HepG2 (cell line): ENCODE results near the gene MON1A. TPM values are rescaled to one million over a fixed set of nuclear protein-coding genes. Genes with fewer than 3 reads are reported as not detected.

Experiments
- ARID5B ChIP-seq: IDR thresholded peaks from 2 replicates; pipeline ENCODE4 v1.4.0; 2020; ENCODE audit warnings: mild to moderate bottlenecking, missing genetic modification reagents
- ATF7 ChIP-seq, 2 experiments: fragments of 450-650 bp in 1 of 2; sonication (generic) in 1 of 2; formaldehyde crosslinking in 1 of 2; IDR thresholded peaks; 2 replicates each; pipeline versions ENCODE4 v1.4.0 to v1.6.1; 2016 to 2020; ENCODE audit warnings: antibody characterized with exemption in 1 of 2, mild to moderate bottlenecking in 1 of 2, missing genetic modification reagents in 1 of 2
- CENPX ChIP-seq: sonication (generic); formaldehyde crosslinking; IDR thresholded peaks from 2 replicates; pipeline ENCODE4 v1.9.0; 2021; ENCODE audit warnings: mild to moderate bottlenecking, missing genetic modification reagents, moderate library complexity
- GATAD1 ChIP-seq: IDR thresholded peaks from 2 replicates; pipeline ENCODE4 v1.6.1; 2016; ENCODE audit warnings: missing genetic modification reagents, missing compliant biosample characterization
- MTA3 ChIP-seq: sonication (generic); formaldehyde crosslinking; IDR thresholded peaks from 2 replicates; pipeline ENCODE4 v1.4.0; 2020; ENCODE audit warnings: missing genetic modification reagents
- MXD4 ChIP-seq: IDR thresholded peaks from 2 replicates; pipeline ENCODE4 v1.6.1; 2016; ENCODE audit warnings: mild to moderate bottlenecking, missing biosample characterization, missing genetic modification reagents
- MXI1 ChIP-seq: IDR thresholded peaks from 3 replicates; pipeline ENCODE4 v1.6.1; 2012; ENCODE audit warnings: low read depth, low read length, inconsistent platforms, borderline replicate concordance
- MYNN ChIP-seq: sonication (generic); formaldehyde crosslinking; IDR thresholded peaks from 2 replicates; pipeline ENCODE4 v1.4.0; 2020; ENCODE audit warnings: mild to moderate bottlenecking, low read depth, missing genetic modification reagents
- SALL1 ChIP-seq: sonication (generic); formaldehyde crosslinking; IDR thresholded peaks from 2 replicates; pipeline ENCODE4 v1.8.0; 2022; ENCODE audit warnings: mild to moderate bottlenecking, missing genetic modification reagents
- SKI ChIP-seq: fragments of 450-650 bp; IDR thresholded peaks from one replicate; pipeline ENCODE4 v1.6.1; 2018; ENCODE audit warnings: mild to moderate bottlenecking; ENCODE audit not compliant: partially characterized antibody
- SMARCE1 ChIP-seq: fragments of 450-650 bp; IDR thresholded peaks from 2 replicates; pipeline ENCODE4 v1.6.1; 2017; ENCODE audit warnings: borderline replicate concordance
- SP4 ChIP-seq: sonication (generic); formaldehyde crosslinking; IDR thresholded peaks from 2 replicates; pipeline ENCODE4 v1.8.1; 2023; ENCODE audit warnings: mild to moderate bottlenecking, missing genetic modification reagents
- ZBTB38 ChIP-seq: sonication (generic); formaldehyde crosslinking; IDR thresholded peaks from 2 replicates; pipeline ENCODE4 v1.5.1; 2020; ENCODE audit warnings: mild to moderate bottlenecking, missing genetic modification reagents
- ZNF205 ChIP-seq: IDR thresholded peaks from 2 replicates; pipeline ENCODE4 v1.6.1; 2018; ENCODE audit warnings: missing biosample characterization, missing genetic modification reagents
- ZNF350 ChIP-seq: sonication (generic); formaldehyde crosslinking; IDR thresholded peaks from 2 replicates; pipeline ENCODE4 v1.4.0; 2020; ENCODE audit warnings: mild to moderate bottlenecking, low read depth, missing genetic modification reagents, borderline replicate concordance
- ZNF670 ChIP-seq: sonication (generic); formaldehyde crosslinking; IDR thresholded peaks from 2 replicates; pipeline ENCODE4 v1.8.0; 2022; ENCODE audit warnings: mild to moderate bottlenecking, missing genetic modification reagents, borderline replicate concordance
- ZSCAN20 ChIP-seq: sonication (generic); formaldehyde crosslinking; IDR thresholded peaks from 2 replicates; pipeline ENCODE4 v1.4.0; 2020; ENCODE audit warnings: missing genetic modification reagents, mild to moderate bottlenecking, borderline replicate concordance
- polyA plus RNA-seq, 8 experiments: library from polyadenylated mRNA; depleted of rRNA in 3 of 8; stranded (reverse) in 7 of 8; unstranded in 1 of 8; fragments of >200 nt; fragmentation: Illumina TruSeq in 4 of 8; extraction: Trizol in 4 of 8; gene quantifications; 2 replicates each; pipeline versions ENCODE4 v1.2.1 to v1.2.3, GENCODE V29; 2011 to 2016; ENCODE audit warnings: low read depth in 4 of 8, missing spikeins in 1 of 8, mixed read lengths in 1 of 8; ENCODE audit not compliant: insufficient read depth in 1 of 8
- total RNA-seq, 5 experiments: library from RNA; depleted of rRNA; stranded (reverse); fragments of >200 nt; fragmentation: Illumina TruSeq; extraction: Trizol; gene quantifications; 2 replicates each; pipeline ENCODE4 v1.2.3, GENCODE V29; 2016; ENCODE audit warnings: low read depth in 1 of 5
- TF ChIP-seq, protein P1 (sequence below): sonication (generic); formaldehyde crosslinking; IDR thresholded peaks from 2 replicates; pipeline ENCODE4 v1.8.1; 2023; ENCODE audit warnings: mild to moderate bottlenecking, moderate library complexity, missing genetic modification reagents
- TF ChIP-seq, protein P2 (sequence below): sonication (generic); formaldehyde crosslinking; IDR thresholded peaks from 2 replicates; pipeline ENCODE4 v1.9.0; 2021; ENCODE audit warnings: missing genetic modification reagents, borderline replicate concordance
- TF ChIP-seq, protein P3 (sequence below): IDR thresholded peaks from 2 replicates; pipeline ENCODE4 v1.6.1; 2016; ENCODE audit warnings: low read depth

MON1A gene
- total and polyA plus RNA-seq, 2 of the 13 experiments (the other 11 are each of a cell fraction or from before 2014, with no cell fraction given), result 4.6 to 9.0 TPM

DNA sequence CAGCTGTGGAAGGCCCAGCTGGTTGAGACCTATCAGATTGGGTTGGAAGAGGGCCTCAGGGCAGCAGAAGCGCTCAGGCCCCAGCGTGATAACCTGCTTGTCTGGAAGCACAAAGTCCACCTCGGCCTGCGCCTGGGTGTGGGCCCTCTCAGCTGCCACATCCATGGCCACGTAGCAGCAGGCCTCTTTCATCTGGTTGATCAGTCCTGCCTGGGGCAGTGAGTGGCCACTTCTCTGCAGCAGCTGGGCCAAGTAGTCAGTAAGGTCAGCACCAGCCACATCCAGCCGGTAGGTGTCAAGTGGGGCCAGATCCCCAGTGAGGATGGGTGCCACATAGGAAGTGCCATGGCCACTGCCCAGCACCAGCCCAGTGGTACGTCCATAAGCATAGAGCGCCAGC is 56.0 kb downstream of the MON1A start (continued):
- TF ChIP-seq, protein P1, sequence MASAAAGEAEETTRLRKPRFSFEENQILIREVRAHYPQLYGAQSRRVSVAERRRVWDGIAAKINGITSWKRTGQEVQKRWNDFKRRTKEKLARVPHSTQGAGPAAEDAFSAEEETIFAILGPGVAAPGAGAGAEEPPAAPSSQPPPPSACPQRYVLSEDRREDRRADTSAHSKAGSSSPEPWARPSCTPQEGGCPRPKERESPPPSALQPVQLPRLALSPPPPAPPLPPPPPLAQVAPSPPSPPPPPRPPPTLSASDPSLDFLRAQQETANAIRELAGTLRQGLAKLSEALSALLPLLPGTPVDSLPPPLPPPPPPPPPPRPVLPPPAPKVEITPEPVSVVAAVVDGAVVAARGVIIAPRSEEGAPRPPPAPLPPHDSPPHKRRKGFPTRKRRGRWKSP (CRISPR knock-in tag), result no peak
- TF ChIP-seq SKI (no peak), SMARCE1 (no peak), SALL1 (CRISPR knock-in tag) (peak; percentile 86), ZNF670 (CRISPR knock-in tag) (no peak), CENPX (CRISPR knock-in tag) (no peak), GATAD1 (0 out of 2 replicates have a peak, but pooled peaks have one; percentile 18), ZSCAN20 (no peak), ZNF350 (CRISPR knock-in tag) (peak; percentile 73), SP4 (no peak), ATF7 (IDR thresholded peaks at IDR 0.05) (no peak), ATF7 (CRISPR knock-in tag; IDR thresholded peaks at IDR 0.05) (no peak), MXI1 (no peak; the same call in 2 of the 3 replicates), ZBTB38 (no peak; the same call in 1 of the 2 replicates), MXD4 (CRISPR knock-in tag) (peak; percentile 35; the same call in 1 of the 2 replicates), ARID5B (CRISPR knock-in tag) (peak; percentile 63; the same call in 1 of the 2 replicates), MYNN (CRISPR knock-in tag) (no peak), ZNF205 (0 out of 2 replicates have a peak, but pooled peaks have one; percentile 58), MTA3 (no peak)
- TF ChIP-seq, protein P2, sequence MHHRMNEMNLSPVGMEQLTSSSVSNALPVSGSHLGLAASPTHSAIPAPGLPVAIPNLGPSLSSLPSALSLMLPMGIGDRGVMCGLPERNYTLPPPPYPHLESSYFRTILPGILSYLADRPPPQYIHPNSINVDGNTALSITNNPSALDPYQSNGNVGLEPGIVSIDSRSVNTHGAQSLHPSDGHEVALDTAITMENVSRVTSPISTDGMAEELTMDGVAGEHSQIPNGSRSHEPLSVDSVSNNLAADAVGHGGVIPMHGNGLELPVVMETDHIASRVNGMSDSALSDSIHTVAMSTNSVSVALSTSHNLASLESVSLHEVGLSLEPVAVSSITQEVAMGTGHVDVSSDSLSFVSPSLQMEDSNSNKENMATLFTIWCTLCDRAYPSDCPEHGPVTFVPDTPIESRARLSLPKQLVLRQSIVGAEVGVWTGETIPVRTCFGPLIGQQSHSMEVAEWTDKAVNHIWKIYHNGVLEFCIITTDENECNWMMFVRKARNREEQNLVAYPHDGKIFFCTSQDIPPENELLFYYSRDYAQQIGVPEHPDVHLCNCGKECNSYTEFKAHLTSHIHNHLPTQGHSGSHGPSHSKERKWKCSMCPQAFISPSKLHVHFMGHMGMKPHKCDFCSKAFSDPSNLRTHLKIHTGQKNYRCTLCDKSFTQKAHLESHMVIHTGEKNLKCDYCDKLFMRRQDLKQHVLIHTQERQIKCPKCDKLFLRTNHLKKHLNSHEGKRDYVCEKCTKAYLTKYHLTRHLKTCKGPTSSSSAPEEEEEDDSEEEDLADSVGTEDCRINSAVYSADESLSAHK (CRISPR knock-in tag), result no peak
- TF ChIP-seq, protein P3, sequence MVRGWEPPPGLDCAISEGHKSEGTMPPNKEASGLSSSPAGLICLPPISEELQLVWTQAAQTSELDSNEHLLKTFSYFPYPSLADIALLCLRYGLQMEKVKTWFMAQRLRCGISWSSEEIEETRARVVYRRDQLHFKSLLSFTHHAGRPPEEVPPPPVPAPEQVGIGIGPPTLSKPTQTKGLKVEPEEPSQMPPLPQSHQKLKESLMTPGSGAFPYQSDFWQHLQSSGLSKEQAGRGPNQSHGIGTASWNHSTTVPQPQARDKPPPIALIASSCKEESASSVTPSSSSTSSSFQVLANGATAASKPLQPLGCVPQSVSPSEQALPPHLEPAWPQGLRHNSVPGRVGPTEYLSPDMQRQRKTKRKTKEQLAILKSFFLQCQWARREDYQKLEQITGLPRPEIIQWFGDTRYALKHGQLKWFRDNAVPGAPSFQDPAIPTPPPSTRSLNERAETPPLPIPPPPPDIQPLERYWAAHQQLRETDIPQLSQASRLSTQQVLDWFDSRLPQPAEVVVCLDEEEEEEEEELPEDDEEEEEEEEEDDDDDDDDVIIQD (CRISPR knock-in tag), result 0 out of 2 replicates have a peak, but pooled peaks have one; percentile 20
